ENCODE results near the gene GP1BB.

GP1BB gene

DNA sequence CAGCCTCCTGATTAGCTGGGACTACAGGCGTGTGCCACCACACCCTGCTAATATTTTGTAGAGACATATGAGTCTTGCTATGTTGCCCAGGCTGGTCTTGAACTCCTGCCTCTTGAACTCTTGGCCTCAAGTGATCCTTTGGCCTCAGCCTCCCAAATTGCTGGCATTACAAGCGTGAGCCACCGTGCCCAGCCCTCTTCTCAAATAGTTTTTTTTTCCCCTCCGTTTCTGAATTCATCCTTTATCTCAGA, 49.0 kb downstream of the GP1BB start:
- TF ChIP-seq, protein P1, sequence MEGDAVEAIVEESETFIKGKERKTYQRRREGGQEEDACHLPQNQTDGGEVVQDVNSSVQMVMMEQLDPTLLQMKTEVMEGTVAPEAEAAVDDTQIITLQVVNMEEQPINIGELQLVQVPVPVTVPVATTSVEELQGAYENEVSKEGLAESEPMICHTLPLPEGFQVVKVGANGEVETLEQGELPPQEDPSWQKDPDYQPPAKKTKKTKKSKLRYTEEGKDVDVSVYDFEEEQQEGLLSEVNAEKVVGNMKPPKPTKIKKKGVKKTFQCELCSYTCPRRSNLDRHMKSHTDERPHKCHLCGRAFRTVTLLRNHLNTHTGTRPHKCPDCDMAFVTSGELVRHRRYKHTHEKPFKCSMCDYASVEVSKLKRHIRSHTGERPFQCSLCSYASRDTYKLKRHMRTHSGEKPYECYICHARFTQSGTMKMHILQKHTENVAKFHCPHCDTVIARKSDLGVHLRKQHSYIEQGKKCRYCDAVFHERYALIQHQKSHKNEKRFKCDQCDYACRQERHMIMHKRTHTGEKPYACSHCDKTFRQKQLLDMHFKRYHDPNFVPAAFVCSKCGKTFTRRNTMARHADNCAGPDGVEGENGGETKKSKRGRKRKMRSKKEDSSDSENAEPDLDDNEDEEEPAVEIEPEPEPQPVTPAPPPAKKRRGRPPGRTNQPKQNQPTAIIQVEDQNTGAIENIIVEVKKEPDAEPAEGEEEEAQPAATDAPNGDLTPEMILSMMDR (IDR thresholded peaks at IDR 0.05; ENCODE audit: insufficient read depth, low read length, missing control alignments): no peak
- no peak for DNase-seq (ENCODE audit: low read depth, low spot score)
- CTCF ChIA-PET: interaction anchor here (1.2 to 2.1 kb wide), 4 partner anchors 10 to 132 kb away, joined by 3 to 10 read pairs (median 6); no protein-coding TSS in a partner anchor
- POLR2A ChIA-PET: no interaction called here
- H3K4me3 ChIP-seq (ENCODE audit: low read depth, low read length): no peak overlapping the region

DNA sequence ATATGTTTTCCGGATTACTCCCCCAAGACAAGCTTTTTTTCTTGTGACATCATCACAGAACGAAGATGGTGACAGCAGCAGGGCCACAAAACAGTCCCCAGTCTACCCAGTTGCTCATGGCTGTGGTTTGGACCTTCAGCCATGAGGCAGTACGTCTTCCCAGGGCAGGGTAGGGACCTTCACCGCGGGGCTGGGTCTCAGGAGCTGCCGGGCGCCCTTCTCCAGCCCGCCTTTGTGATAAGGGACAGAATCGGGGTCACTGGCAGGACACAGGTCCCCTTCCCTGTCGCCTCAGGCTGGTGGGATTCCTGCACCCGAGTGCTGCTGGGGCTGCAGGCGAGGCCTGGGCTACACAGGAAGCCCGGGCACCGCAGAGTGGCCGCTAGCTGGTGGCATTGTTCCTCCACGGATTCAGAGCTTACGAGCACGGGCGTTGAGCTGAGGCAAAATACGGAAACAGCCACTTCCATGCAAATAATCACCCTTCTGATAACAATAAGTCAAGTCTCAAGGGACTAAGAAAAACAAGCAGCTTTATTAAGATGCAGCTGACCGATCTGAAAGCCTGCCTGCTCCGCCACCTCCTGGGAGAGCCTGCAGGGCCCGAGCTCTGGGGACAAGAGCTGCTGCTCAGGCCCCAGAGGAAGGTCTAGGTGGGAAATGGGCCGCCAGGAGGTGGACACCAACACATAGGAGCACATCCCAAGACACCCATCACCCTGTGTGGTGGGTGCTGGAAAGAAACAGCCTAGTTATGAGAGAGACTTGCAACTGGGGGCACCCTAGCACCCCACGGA, 49.5 kb downstream of the GP1BB start:
- CTCF ChIA-PET: interaction anchor here (1.2 to 2.1 kb wide), 4 partner anchors 9 to 137 kb away, joined by 3 to 6 read pairs (median 4); no protein-coding TSS in a partner anchor
- DNase-seq (ENCODE audit: low read depth, low spot score): no peak
- H3K4me3 ChIP-seq (ENCODE audit: low read depth, low read length): no peak overlapping the region
- POLR2A ChIA-PET: no interaction called here
- TF ChIP-seq, protein P1 (IDR thresholded peaks at IDR 0.05; ENCODE audit: insufficient read depth, low read length, missing control alignments): no peak

DNA sequence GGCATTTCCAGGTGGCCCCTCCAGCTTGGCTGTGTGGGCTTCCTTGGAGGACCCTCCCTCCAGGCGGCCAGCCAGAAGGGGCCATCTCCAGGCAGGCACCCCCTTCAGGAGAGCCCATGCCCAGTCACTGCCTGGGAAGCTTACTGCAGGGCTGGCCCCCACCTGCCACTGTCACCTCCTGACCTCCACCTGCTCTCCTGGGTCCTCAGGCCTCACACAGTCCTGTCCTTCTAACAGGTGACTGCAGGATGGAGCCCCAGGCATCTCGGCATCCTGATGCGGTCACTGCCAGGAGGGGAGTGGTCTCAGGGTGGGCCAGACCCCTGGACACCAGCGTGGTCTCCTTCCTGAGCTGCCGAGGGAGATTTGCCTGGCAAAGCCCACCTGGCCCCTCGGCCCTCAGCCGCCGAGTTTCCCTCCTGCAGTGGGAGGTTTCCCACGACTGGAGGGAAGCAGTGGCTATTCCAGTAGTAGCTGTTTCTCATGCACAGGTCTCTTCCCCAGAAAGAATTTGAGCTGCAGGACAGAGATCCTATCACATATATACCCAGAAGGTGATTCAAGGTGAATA, 50.2 kb downstream of the GP1BB start:
- ChIA-PET POLR2A (no interaction called here), CTCF (interaction anchor here (1.2 to 2.0 kb wide), 3 partner anchors 9 to 137 kb away, joined by 3 to 6 read pairs (median 4); no protein-coding TSS in a partner anchor)
- TF ChIP-seq, protein P1 (IDR thresholded peaks at IDR 0.05; ENCODE audit: insufficient read depth, low read length, missing control alignments): no peak
- DNase-seq (ENCODE audit: low read depth, low spot score): no peak
- H3K4me3 ChIP-seq (ENCODE audit: low read depth, low read length): no peak overlapping the region
